Cerebellar cortex (tissue), 1 donor: ENCODE data around the gene MBD3.

ENCODE experiments used
- DNase-seq: peaks from one replicate; pipeline ENCODE4 v3.0.0-alpha.2; 2015; ENCODE audit warnings: low spot score

MBD3 gene

DNA sequence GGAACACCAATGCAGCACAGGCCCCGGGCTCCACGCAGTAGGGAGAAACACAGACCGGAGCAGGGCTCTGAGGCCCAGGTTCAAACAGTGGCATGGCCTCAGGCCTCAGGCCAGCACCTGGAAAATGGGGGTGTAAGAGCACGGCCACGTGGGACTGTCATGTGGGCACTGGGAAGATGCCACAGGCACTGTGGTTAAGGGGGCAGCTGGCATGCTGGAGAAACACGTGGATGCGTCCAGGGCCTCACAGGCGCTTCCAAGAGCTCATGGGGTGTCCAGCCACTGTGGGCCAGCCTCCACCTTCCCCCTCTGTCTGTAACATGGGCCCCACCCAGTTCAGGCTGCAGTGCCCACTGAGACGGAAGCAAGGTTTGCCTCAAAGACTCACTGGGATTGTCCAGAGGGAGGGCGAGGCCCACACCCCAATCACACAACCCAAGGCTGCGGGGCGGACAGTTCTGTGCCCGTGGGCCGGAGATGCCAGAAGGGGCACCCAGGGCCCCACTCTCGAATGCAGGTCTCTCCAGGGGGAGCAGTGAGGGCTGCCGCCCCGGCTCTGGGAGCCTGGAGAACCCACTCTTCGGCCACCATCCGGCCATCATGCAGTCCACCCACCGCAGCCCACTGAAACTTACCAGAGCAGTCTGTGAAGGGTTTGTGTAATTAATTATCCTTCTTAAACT, 6.3 kb upstream of the MBD3 start:
- no peak for DNase-seq

DNA sequence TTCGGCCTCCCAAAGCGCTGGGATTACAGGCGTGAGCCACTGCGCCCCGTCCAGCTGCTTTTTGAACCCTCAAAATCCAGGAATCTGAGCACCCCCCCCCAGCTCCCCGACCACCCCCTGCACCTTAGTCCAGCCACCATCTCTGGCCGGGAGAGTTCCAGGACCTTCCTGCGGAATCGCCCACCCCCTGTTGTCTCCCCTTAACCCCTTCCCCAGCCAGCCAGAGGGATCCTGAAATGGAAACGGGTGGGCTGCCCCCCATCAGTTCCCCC, 772 bp upstream of the MBD3 start:
- DNase-seq = no peak

DNA sequence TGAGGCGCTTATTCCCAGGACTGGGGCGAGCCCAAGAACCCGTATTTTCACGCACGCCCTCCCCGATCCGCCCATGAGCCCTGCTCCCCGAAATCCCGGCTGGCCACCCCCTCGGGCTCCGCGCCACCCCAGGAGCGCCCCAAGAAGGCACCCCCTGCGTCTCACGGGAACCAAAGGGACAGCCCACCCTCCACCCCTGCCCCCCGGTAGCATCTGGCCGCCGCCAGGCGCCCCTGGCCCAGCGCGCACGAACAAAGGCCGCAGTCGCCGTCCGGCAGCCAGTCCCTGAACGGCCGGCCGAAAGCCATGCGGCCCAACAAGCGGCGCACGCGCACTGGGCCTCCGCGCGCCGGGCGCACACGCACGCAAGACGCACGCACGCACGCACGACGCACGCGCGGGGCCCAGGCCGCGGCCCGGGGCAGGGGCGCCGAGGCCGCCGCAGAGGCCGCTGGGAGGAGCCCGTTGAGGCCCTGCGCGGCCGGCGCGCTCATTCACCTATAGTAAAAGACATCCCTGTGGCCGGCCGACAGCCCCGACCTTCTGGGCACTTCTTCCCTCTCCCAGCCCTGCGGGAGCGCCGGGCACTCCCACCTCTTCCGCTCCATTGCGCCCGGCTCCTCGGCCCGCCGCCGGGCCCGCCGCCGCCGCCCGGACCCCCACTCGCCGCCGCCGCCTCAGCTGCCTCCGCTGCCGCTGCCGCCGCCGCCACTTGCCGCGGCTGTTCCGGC, 476 bp downstream of the MBD3 start:
- DNase-seq = peak; percentile 80

GRCh38 chr19:1591421-1592023, 1.1 kb downstream of the MBD3 start:
- no peak for DNase-seq

- peak; percentile 37 for DNase-seq
Measured at GRCh38 chr19:1590641-1591397, 1.8 kb downstream of the MBD3 start.

DNA sequence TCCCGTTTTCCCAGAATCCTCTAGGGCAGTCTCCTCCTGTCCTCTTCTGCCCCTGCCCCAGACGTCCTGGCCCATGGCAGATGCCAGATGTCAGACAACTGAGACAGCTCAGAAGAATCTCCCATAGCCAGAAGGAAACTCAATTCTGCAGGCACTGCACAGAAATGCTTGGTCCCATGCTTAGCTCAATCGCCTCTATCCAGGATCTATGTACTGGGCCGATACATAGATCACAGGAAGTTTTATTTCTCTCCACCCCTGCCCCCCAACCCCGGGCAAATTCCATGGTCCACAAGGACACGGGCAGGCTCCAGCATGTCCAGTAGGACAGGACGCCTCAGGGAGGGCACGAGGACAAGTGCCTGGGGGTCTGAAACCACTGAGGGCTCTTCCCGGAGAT, 4.8 kb downstream of the MBD3 start:
- no peak for DNase-seq

GRCh38 chr19:1585243-1585580, 7.5 kb downstream of the MBD3 start:
- DNase-seq = no peak

DNA sequence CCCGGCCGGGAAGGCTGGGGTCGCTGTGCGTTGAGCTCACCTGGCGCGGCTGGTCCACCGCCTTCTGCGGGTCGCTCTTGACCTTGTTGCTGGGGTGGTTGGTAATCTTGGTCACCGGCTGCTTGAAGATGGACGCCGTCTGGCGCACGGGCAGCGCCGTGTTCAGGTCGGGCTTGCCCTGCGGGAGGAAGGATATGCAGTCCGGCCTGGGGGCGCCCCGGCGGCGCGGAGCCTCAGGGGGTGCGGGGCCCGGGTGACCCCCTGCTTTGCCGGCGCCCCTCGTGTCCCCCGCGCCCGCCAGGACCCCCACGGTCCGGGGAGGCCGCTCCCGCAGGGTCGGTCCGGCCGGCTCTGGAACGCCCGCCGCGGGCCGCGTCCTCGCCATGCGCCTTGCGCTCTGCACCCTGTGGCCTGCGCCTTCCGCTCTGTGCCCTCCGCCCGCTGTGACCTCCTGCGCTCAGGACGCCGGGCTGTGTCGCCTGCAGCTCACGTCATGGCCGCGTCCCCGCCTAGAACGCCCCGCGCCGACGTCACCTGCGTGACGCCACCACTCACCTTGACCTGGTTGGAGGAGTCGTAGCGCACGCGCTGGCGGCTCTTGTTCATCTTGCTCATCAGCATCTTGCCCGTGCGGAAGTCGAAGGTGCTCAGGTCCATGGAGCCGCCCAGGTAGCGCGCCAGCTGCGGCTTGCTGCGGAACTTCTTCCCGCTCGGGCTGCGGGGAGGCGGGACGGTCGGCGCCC, 8.0 kb downstream of the MBD3 start:
- no peak for DNase-seq

DNA sequence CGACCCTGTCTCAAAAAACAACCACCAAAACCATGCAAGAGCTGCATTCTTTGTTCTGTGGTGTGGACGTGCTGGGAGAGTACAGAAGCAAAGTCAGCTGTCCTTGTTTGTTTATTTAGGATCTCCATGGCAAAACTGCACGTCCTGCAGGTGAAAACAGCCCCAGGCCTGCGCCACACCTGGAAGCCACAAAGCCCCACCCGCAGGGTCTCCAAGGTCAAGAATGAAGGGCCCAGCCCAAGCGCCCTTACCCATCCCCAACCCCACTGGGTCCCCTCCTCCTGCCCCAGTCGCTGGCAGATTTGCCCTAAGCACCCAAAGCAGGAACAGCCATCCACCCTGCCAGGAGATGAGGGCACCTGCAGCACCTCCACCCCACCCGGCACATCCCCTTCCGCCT, 10.5 kb downstream of the MBD3 start:
- DNase-seq = no peak

DNA sequence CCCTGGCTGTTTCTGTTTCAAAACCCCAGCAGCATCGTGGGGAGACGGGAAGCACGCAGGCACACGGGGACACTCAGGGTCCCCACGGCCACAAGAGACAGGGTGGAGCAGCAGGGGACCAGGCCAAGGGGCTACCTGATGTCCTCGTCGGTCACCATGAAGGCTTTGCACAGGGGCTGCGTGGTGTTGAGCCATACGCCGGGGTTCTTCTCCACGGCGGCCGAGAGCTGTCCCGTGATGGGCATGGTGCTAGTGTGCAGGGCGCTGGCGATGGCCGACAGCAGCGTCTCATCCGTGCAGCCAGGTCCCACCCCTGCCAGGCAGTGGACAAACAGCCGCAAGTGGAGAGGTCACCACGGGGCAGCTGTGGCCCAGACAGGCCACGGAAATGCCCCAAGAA, 11.7 kb downstream of the MBD3 start:
- no peak for DNase-seq

- no peak for DNase-seq
Measured at GRCh38 chr19:1580382-1580781, 12.3 kb downstream of the MBD3 start.

DNA sequence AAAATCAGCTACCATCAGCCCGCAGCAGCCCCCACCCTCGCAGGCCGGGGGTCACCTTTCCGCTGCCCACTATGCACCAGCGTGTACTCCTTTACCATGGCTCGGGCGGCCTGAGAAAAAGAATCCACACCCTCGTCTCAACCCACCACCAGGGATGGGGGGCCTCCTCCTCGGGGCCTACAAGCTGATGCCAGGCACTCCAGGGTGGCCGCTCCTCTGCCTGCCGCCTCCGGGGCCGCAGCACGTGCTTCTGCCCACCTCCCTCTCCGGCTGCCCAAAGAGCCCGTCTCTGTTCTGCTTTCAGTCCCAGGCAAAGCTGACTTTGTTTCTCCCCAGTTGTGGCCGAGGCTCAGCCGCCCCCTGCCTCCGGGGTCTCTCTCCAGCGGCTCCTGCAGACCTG, 13.4 kb downstream of the MBD3 start:
- DNase-seq = no peak

GRCh38 chr19:1577929-1578618, 14.6 kb downstream of the MBD3 start:
- DNase-seq = peak; percentile 29

GRCh38 chr19:1577090-1577928, 15.4 kb downstream of the MBD3 start:
- DNase-seq = no peak

DNA sequence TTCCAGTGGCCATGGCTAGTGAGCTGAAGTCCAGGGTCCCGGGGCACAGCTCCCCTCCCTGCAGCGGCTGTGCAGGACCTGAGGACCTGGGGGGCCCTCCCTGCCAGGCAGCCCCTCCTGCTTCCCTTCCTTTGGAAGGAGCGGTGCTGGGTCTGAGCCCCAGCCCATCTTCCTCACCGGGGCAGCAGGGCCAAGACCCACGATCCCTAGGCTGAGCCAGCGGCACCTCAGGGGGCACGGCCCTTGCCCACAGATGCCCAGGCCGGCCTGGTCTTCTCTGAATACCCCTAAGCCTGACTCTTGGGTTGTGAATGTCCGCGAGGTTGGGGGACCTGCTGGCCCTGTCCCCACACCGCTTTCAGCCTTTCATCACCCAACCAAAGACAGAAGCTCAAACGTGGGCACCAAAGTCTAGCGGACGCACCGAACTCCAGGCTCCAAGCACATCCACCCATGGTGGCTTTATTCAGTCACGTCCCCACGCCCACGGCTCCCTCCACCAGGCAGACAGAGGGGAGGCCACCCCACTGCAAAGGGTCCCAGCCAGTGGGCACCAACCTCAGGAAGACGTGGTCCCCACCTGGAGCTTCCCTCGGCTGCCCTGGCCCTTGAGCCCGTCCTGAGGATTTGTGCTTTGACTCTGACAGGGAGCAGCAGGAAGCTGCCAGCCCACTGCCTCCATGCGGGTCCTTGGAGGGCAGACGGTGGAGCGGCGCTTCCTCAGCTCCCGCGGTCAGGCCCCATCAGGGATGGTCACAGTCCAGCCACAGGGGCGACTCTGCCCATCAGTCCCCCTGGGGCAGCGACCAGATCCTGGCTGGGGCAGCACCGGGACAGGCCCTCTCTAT, 16.2 kb downstream of the MBD3 start:
- DNase-seq = no peak

DNA sequence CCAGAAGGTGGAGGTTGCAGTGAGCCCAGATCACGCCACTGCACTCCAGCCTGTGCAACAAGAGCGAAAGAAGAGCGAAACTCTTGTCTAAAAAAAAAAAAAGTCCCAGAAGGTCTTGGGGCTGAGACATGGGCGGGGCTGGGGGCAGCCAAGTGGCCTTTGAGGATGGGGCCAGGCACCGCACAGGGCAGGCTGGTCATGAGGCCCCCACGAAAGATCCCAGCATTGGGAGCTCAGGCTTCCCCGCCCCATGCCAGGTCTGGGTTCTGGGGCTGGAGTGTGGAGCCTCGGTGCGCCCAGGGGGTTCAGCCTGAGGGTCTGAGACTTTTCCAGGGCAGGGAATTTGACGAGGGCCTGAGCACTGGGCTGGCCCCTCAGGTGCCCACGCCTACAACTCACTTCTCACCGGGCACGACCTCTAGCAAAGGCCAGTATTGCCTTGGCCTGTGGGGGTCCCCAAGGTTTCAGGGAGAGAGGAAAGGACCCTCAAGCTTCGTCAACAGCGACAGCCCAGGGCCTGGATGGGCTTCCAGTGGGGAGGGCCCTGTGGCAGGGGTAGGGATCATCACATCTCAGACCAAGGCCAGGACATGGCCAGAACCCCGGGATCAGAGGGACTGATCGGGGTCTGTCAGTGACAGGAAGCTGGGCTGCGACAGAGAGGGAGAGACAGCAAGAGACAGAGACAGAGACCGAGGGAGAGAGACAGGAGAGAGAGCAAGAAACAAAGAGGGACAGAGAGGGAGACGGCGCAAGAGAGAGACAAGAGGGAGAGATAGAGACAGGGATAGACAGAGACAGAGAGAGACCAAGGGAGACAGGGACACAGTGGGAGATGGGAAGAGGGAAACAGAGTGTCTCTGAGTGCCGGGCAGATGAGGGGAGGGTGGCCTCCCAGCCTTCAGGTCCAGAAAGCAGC, 17.1 kb downstream of the MBD3 start:
- no peak for DNase-seq

DNA sequence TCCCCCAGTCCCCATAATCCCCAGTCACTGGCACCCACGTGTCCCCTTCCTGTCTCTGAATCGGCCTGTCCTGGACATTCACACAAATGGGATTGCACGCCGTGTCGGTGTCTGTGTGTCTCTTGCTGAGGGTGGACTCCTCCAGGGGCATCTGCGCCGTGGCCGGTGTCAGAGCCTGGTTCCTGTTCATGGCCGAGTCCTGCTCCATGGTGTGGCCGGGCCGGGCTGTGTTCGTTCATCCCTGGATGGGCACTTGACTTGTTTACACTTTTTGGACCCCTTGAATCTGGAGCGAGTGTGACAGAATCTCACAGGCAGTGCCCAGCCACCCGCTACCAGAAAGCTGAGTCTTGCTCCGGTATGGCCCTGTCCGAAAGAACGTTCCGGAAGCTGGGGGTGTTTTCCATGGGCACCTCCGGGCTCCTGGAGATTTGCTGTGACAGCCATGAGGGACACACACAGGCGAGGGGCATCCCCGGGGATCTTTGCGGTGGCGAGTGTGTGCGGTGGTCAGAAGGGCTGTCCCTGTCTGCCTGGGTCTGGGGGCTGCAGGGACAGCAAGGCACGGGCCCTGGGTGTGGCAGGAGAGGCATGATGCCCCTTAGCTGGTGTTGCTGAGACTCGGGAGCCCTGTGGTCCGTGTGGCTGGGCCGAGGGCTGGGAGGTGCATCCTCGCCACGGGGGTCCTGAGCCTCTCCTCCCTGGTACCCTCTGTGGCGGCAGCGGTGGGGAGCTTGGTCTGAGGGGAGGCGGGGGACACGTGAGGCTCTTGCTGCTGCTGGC, 18.1 kb downstream of the MBD3 start:
- no peak for DNase-seq

- DNase-seq = no peak
Measured at GRCh38 chr19:1572795-1573194, 19.9 kb downstream of the MBD3 start.
